SK-N-SH treated with all-trans-retinoic acid at 6 μM for 48 hours (cell line): ENCODE results near the gene THOC1.

Source experiments
- ARNTL ChIP-seq: fragments of 450-650 bp; formaldehyde crosslinking; IDR thresholded peaks from 2 replicates; pipeline ENCODE4 v1.5.0; 2020; ENCODE audit warnings: low read depth, mild to moderate bottlenecking, moderate library complexity, borderline replicate concordance
- GLIS3 ChIP-seq: fragments of 250-450 bp; sonication (Bioruptor Pico); IDR thresholded peaks from 2 replicates; pipeline ENCODE4 v1.5.0; 2020; ENCODE audit warnings: mild to moderate bottlenecking, moderate library complexity
- ISL1 ChIP-seq: fragments of 250-450 bp; sonication (Bioruptor Pico); IDR thresholded peaks from 2 replicates; pipeline ENCODE4 v2.1.2; 2022; ENCODE audit warnings: mild to moderate bottlenecking, moderate library complexity
- ZFP30 ChIP-seq: fragments of 450-650 bp; formaldehyde crosslinking; IDR thresholded peaks from 2 replicates; pipeline ENCODE4 v1.5.0; 2022; ENCODE audit warnings: mild to moderate bottlenecking, moderate library complexity
- ZNF8 ChIP-seq: fragments of 450-650 bp; formaldehyde crosslinking; IDR thresholded peaks from 2 replicates; pipeline ENCODE4 v1.5.0; 2020; ENCODE audit warnings: mild to moderate bottlenecking, moderate library complexity
- TF ChIP-seq, protein P1 (sequence below): fragments of 250-450 bp; sonication (Bioruptor Pico); IDR thresholded peaks from 2 replicates; pipeline ENCODE4 v1.8.0; 2020; ENCODE audit warnings: mild to moderate bottlenecking, moderate library complexity, borderline replicate concordance

GRCh38 chr18:251572-251971 is 16.3 kb downstream of the THOC1 start:
- TF ChIP-seq GLIS3 (CRISPR knock-in tag) (no peak), ZNF8 (no peak), ZFP30 (CRISPR knock-in tag) (no peak), ISL1 (CRISPR knock-in tag) (no peak), ARNTL (CRISPR knock-in tag) (no peak)
- TF ChIP-seq, protein P1, sequence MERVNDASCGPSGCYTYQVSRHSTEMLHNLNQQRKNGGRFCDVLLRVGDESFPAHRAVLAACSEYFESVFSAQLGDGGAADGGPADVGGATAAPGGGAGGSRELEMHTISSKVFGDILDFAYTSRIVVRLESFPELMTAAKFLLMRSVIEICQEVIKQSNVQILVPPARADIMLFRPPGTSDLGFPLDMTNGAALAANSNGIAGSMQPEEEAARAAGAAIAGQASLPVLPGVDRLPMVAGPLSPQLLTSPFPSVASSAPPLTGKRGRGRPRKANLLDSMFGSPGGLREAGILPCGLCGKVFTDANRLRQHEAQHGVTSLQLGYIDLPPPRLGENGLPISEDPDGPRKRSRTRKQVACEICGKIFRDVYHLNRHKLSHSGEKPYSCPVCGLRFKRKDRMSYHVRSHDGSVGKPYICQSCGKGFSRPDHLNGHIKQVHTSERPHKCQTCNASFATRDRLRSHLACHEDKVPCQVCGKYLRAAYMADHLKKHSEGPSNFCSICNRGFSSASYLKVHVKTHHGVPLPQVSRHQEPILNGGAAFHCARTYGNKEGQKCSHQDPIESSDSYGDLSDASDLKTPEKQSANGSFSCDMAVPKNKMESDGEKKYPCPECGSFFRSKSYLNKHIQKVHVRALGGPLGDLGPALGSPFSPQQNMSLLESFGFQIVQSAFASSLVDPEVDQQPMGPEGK (CRISPR knock-in tag) = no peak
